GM04504 (cell line): Measurements from ENCODE around the gene ARFGEF3.
"Not testable (repeated sequence)": the region's sequence is repeated elsewhere in the genome, so short reads cannot be mapped to it uniquely, and the experiment has no call there.

Source experiments
- DNase-seq: peaks from one replicate; pipeline ENCODE4 v3.0.0-alpha.2; 2012; ENCODE audit warnings: low read depth

ARFGEF3 gene

DNA sequence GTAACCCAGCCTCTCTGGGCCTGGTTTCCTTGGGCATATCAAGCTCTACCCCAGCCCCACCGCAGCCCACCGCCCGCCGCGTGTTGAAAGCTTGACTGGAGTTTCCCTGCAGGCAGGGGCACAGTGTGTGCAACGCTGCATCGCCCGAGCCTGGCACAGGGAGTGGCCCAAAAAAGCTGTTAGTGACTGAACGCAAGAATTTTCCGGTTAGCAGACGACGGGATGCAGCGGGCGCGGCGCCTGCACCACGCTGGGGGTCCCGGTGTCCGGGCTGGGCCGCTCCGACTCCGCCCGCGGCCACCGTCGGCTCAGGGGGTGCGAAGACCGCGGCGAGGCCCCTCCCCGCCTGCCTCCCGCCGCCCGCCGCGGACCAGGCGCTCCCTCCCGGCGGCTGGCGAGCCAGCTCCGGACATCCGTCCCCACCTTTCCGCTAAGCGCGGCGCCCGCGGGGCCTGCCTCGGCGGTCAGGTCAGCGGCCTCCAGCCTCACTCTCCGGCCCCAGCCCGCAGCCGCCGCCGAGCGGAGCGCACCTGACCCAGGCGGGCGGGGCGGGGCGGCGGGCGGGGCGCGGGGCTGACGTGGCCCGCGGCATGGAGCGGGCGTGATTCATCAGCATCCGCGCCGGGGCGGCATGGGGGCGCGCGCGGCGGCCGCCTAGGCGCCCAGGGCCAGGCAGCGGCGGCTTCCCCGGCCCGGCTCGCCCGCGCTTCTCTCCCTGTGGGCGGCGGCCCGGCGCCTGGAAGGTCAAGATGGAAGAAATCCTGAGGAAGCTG is at the start of gene ARFGEF3:
TSS of gene ARFGEF3 (plus strand) at position 602 of the 773 bp plus-strand sequence. CDS start at position 750, 148 bp downstream.
- DNase-seq = no peak

GRCh38 chr6:138113588-138114210 is 48.0 kb upstream of the ARFGEF3 start:
- DNase-seq = no peak

GRCh38 chr6:138115201-138115600 is 46.5 kb upstream of the ARFGEF3 start:
- DNase-seq = no peak

- DNase-seq = peak; percentile 37
Measured at GRCh38 chr6:138115877-138116660, 45.7 kb upstream of the ARFGEF3 start.

DNA sequence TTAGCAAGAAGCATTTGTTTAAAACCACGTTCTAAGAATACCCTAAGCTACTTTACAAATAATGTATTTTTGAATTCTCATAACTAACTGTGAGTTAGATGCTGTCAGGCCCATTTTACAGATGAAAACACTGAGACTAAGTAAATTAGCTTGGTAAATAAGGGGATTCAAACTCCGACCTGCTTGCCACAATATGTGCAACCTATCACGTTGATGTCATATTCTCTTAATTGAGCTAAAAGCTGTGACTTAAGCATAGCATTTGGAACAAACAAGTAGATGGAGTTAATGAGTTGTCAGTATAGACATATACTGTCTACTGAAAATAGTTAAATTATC is 45.1 kb upstream of the ARFGEF3 start:
- no peak for DNase-seq

- DNase-seq = no peak
Measured at GRCh38 chr6:138117376-138117914, 44.3 kb upstream of the ARFGEF3 start.

- DNase-seq = not testable (repeated sequence)
Measured at GRCh38 chr6:138119229-138119628, 42.5 kb upstream of the ARFGEF3 start.

GRCh38 chr6:138119976-138120375 is 41.8 kb upstream of the ARFGEF3 start:
- DNase-seq = no peak

- DNase-seq = no peak
Measured at GRCh38 chr6:138124096-138124495, 37.6 kb upstream of the ARFGEF3 start.

DNA sequence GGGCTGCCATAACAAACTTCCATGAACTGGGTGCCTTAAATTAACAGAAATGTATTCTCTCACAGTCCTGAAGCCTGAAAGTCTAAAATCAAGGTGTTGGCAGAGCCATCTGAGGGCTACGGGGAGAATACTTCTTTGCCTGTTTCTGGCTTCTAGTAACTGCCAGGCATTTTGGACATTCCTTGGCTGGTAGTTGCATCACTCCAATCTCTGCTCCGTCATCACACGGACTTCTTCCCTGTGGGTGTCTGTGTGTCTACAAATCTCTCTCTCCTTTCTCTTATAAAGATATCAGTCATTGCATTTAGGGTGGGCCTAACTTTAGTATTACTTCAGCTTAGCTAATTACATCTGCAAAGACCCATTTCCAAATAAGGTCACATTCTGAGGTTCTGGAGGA is 33.6 kb upstream of the ARFGEF3 start:
- DNase-seq = no peak

GRCh38 chr6:138129190-138129589 is 32.5 kb upstream of the ARFGEF3 start:
- no peak for DNase-seq

GRCh38 chr6:138142806-138143205 is 18.9 kb upstream of the ARFGEF3 start:
- no peak for DNase-seq

- no peak for DNase-seq
Measured at GRCh38 chr6:138145402-138145801, 16.3 kb upstream of the ARFGEF3 start.

DNA sequence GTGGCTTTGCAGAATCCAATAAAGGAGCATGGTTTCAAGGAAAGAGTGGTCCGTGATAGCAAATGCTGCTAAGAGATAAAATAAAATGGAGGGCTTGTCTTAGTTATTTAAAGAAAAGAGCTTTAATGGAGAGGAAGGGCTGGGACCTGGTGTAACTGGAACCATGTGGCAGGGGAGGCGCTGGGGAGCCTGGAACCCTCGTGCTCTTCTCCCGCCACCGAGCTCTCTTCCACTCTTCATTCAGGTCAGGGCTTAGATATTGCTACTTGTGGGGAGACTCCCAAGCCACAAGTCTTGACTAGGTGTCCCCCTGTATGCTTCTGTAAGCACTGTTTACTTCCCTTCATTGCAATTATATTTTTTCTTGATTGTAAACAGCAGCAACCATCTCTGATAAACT is 15.2 kb upstream of the ARFGEF3 start:
- DNase-seq = no peak

DNA sequence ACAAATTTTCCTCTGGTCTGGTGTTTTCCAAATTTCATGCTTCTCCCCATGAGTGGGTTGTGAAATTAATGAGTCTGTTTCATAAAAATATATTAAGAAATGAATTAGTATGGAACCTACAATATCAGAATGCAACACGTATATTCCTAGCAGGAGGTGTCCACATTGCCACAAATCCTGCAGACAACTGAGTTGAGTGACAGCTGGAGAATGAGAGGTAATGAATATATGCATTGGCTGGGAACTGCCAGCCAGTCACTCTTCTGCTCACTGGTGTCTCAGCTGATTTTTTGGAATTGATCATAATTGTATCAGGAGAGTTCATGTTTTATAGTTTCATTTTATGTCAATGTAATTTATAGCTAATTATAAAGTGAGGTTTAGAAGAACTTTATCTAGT is 6.3 kb upstream of the ARFGEF3 start:
- no peak for DNase-seq

GRCh38 chr6:138157986-138158638 is 3.6 kb upstream of the ARFGEF3 start:
- DNase-seq = no peak

DNA sequence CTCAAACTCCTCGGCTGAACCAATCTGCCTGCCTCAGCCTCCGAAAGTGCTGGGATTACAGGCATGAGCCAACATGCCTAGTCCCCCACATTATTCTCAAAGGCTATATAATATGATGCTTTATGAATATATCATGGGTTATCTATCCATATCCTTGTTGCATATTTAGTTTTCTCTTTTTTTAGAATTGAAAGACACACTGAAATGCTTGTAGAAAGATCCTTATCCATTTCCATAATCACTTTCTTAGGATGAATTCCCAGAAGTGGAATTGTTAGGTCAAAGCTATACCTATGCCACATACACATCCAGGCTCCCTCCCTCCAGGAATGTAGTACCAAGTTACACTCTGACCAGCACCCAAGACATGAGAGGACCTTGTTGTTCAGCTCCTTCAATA is 2.5 kb upstream of the ARFGEF3 start:
- DNase-seq = no peak

DNA sequence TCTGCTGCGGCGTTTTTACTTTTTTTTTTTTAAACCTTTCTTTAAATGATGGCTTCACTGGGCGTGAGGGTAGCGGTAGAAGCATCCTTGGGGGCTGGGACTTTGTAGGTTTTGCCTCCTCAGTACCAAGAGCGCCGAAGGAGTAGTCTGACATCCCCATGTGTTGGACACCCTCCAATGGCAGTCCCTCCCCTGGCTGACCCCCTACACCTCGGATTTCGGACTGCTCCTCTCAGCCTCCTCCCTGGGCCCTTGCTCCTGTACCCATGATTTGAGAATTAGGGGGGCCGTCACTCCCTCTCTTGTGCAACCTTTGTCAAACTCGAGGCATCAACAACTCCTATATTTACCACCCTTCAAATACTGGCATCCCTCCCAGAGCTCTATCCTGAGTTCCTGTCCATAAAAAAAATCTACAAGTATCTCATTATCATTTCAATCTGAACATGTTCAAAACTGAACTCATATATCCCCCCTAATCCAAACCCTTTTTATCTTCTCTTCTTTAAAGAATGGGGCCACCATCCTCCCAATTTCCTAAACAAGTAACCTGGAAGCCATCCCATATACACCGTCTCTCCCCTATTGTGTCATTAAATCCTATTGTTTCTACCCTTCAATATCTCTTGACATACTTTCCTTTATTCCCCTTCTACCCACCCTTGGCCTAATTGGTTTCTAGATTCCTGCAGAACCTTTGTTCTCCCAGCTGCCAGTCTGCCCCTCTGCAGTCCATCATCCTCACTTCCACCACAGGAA is 1.2 kb upstream of the ARFGEF3 start:
- DNase-seq = no peak

GRCh38 chr6:138161088-138161337 is 726 bp upstream of the ARFGEF3 start:
- DNase-seq = no peak

DNA sequence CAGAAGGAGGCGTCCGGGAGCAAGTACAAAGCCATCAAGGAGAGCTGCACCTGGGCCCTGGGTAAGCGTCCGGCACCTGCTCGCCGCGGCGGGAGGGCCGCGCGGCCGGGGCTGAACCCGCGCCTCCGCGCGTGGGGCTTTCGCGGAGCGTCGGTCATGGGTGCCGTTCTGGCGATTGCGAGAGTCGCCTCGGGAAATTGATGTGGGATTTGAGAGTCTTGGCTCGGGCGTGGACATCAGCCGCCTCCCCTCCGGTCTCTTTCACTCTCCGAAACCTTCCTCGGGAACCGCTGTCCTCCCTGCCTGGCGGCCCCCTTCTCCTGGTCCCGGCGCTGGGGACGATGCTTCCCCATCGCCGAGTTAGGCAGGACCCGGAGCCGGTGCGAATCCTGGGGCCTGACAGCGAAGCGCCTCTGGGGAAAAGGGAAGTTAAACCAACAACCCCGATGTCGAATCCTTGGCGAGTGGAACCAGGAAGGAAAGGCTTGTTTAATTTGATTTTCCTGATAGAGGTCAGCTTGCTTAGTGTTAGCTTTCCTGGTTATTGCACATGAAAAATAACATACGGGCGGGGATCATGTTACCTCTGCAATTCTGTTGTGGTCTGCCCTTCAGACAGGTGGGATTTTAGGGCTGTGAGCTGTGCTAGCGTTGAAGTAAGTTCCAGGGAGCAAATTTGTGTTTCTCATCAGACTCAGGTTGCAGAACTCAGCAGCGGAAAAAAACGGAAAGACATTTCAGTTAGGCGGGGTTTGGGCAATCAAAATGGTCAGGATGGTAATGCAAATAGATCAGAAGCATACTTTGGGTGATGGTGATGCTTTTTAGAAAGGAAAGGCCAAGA is 594 bp downstream of the ARFGEF3 start:
- no peak for DNase-seq
